Uterus (tissue), 4 donors: Measurements from ENCODE around the gene CACNB4. TPM values are rescaled to one million over a fixed set of nuclear protein-coding genes. Genes with fewer than 3 reads are reported as not detected.
"Not testable (repeated sequence)": the region's sequence is repeated elsewhere in the genome, so short reads cannot be mapped to it uniquely, and the experiment has no call there.

Source experiments
- DNase-seq, 2 donors: peaks; one replicate each; pipeline ENCODE4 v3.0.0-alpha.2; 2019 to 2020
- H3K27ac ChIP-seq, 2 donors: fragments of 200-600 bp; sonication (generic); 1 replicate in 1 of 2; 2 replicates in 1 of 2; pipeline ENCODE4 v1.5.1; 2016 to 2018
- H3K27me3 ChIP-seq, 2 donors: fragments of 200-600 bp; sonication (generic); one replicate each; pipeline ENCODE4 v1.5.1; 2018 to 2019; ENCODE audit warnings: control low read depth in 1 of 2
- H3K36me3 ChIP-seq, 2 donors: fragments of 200-600 bp; sonication (generic); one replicate each; pipeline ENCODE4 v1.5.1; 2019; ENCODE audit warnings: control low read depth in 1 of 2
- H3K4me1 ChIP-seq, 2 donors: fragments of 200-600 bp; sonication (generic); one replicate each; pipeline ENCODE4 v1.5.1; 2018 to 2019; ENCODE audit warnings: control low read depth in 1 of 2
- H3K4me3 ChIP-seq, 2 donors: fragments of 200-600 bp; sonication (generic); 1 replicate in 1 of 2; 2 replicates in 1 of 2; pipeline ENCODE4 v1.5.1; 2018 to 2019; ENCODE audit warnings: mild to moderate bottlenecking in 1 of 2
- H3K9me3 ChIP-seq, 2 donors: fragments of 200-600 bp; sonication (generic); one replicate each; pipeline ENCODE4 v1.5.1; 2019; ENCODE audit warnings: control low read depth in 1 of 2
- CTCF ChIP-seq, 4 experiments: fragments of 200-600 bp in 2 of 4; fragments of 450-650 bp in 2 of 4; sonication (generic) in 2 of 4; IDR thresholded peaks; one replicate each; pipeline ENCODE4 v1.5.1; 2016 to 2019; ENCODE audit warnings: antibody characterized with exemption in 4 of 4, mild to moderate bottlenecking in 2 of 4, moderate library complexity in 1 of 4
- POLR2A ChIP-seq, 2 donors: fragments of 450-650 bp; IDR thresholded peaks; one replicate each; pipeline ENCODE4 v1.6.1; 2016; ENCODE audit warnings: antibody characterized with exemption in 2 of 2, mild to moderate bottlenecking in 1 of 2, moderate library complexity in 1 of 2
- intact Hi-C: fragments of 100-400 bp; cut with DNase I; formaldehyde crosslinking; loops from one replicate; pipeline ENCODE4 v1.15.1; 2023; ENCODE audit warnings: low total_unique reads
- total RNA-seq, 4 donors: library from RNA; depleted of rRNA in 3 of 4; stranded (reverse); fragments of >200 nt in 3 of 4; gene quantifications; one replicate each; pipeline versions ENCODE4 v1.1.0 to v1.2.4, GENCODE V29; 2014 to 2023
- donor health status: DM: yes; HTN: yes; CAD: no.

Gene CACNB4
- total RNA-seq, 4 donors from 2014 or later, result 0.26 to 14.0 (median 1.6) TPM

DNA sequence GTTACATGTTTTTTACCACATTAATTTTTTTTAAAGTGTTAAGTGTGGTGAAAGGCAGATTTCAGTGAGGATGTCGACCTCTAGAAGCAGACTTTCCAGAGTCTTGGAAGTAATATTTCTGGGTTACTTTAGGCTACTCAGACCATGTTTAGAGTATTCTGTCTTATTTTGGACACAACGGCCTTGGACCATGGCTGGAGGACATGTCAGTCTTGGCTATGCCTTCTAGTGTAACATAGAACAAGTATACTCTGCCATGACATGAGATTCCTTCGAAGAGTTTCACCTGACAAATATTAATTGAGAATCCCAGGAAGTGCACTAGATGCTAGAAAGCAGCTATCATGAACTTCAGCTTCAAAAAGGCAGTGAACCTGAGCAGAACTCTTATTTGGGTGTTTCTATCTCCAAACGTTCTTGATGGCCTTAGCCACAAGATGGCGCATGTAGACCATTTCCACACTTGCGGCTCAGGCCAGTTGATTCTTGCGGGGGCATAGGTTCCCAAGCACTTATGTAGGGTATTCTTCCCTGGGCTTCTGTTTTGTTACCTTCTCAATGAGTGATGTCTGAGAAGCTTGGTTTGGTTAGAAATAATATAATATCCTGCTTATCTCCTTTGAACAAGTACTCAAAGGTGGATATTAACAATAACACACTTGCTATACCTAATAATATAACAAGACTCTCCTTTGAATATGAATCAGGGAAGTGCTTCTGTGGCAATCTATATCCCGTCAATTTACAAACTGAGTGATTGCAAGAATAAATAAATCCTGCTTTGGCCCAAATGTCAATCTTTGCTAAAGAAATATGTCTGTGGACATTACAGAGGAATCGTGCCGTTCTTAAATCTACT lies 62.0 kb downstream of the CACNB4 start:
- Histone ChIP-seq H3K36me3 (no peaks in the 10 kb centered on the region), H3K27ac (peak overlapping the region in 1 of 2 donors; percentile 14), H3K9me3 (no peaks in the 10 kb centered on the region), H3K4me3 (no peak overlapping the region), H3K27me3 (no peaks in the 10 kb centered on the region), H3K4me1 (no peaks in the 10 kb centered on the region)
- peak; percentile 62 to 64 for DNase-seq
- TF ChIP-seq POLR2A (IDR thresholded peaks at IDR 0.05) (no peak), CTCF (IDR thresholded peaks at IDR 0.05) (peak; percentile 66 to 73 (median 70))
- intact Hi-C loops, result no loop called here

DNA sequence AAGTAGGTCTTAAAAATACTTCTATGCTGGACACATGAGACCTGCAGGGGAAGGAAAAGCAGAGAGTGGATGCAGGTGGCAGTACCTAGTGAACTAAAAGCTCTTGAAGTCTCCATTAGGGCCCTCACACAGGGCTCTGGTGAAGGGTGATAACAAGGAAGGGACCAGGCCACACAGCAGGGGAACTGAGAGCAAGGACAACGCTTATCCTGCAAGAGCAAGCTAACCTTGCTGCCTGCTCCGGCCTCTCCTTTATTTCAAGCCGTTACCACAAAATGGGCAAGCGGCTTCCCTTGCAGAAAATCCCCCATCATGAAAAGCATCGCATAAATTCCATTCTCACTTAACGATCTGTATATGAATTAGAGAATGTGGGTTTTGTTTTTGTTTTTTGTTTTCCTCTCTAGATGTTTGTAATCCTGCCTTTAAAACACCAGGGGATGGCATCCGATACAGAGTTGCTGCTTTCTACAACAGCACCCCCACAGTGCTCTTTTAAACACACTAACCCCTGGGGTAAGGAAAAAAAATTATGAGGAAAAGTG lies 64.5 kb downstream of the CACNB4 start:
- intact Hi-C loops, result no loop called here
- Histone ChIP-seq H3K9me3 (no peaks in the 10 kb centered on the region), H3K36me3 (no peaks in the 10 kb centered on the region), H3K27ac (no peak overlapping the region), H3K4me1 (no peaks in the 10 kb centered on the region), H3K4me3 (no peak overlapping the region), H3K27me3 (no peaks in the 10 kb centered on the region)
- TF ChIP-seq CTCF (IDR thresholded peaks at IDR 0.05) (no peak), POLR2A (IDR thresholded peaks at IDR 0.05) (no peak)
- DNase-seq, result no peak

DNA sequence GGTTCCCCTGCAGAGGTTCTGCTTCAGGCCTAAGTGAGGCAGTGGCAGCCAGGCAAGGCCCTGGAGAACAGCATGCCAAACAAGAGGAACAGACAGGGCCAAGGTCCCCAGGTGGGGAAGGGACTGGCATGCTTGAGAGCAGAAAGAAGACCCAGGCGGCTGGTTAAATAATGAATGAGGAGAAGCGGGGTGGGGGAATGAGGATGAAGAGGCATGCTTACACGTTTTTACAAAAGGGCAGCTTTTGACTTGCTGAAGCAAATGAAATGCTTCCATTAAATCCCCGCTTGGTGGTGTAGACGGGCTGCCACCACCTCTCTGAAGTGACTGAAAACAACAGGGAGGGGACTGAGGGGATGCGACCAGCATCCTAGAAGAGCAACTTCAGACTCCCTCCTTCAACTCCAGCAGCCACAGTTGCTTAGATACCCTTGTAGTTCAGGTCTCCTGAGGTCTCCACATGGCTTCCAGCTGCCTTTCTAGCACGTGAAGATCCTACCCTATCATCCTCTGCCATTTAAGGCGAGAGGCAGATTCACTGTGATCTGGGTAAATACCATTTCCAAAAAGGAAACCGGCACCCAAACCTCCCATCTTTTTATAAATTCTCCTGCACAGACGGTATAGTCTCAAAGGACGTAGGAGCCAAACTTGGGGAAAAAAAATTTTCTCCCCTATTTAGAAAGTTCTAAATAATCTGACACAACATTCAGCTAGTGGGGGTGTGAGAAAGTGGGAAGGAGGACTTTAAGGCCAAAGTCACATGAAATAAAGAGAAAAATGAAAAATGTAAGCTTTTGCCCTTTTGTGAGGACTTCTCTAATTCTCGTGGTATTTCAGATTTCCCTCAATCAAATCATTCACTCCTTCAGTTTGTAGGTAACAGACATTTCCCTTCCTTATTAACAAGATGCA lies 65.6 kb downstream of the CACNB4 start:
- H3K9me3 ChIP-seq, result no peaks in the 10 kb centered on the region

DNA sequence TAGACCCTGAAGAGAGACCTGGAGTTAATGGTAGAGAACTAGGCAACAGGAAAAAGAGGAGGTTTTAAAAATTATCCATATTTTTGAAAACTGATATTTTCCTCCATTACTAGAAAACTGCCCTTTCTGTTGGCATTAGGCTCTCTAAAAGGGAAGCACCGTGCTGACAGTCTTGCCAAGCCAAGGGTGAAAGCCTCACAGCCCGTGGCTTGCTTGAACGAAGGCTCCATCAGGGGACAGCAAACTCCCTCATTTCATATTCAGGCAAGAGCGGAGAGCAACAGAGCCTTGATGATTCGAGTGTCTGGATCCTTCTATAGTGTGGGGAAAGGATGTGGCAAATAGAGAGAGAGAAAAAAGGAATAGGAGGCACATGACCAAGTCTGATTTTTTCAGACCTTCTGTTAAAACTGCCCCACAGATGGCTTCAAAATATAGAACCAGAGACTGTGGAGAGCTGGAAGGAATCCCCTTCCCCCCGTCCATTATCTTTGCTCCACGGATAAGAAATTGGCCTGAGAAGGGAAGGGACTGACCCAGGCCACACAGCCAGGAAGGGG lies 67.0 kb downstream of the CACNB4 start:
- TF ChIP-seq CTCF (IDR thresholded peaks at IDR 0.05) (no peak), POLR2A (IDR thresholded peaks at IDR 0.05) (no peak)
- Histone ChIP-seq H3K36me3 (no peaks in the 10 kb centered on the region), H3K4me3 (no peak overlapping the region), H3K9me3 (no peaks in the 10 kb centered on the region), H3K27me3 (no peaks in the 10 kb centered on the region), H3K4me1 (no peaks in the 10 kb centered on the region), H3K27ac (no peak overlapping the region)
- no peak for DNase-seq
- intact Hi-C loops, result no loop called here

More for the DNA sequence above, 65.6 kb downstream of the CACNB4 start:
- Histone ChIP-seq H3K27me3 (no peaks in the 10 kb centered on the region), H3K36me3 (no peaks in the 10 kb centered on the region), H3K4me1 (no peaks in the 10 kb centered on the region), H3K27ac (no peak overlapping the region), H3K4me3 (no peak overlapping the region)
- TF ChIP-seq CTCF (IDR thresholded peaks at IDR 0.05), result no peak
- no peak for DNase-seq
- intact Hi-C loops, result no loop called here

- H3K36me3 ChIP-seq, DNase-seq, H3K4me3 ChIP-seq, H3K4me1 ChIP-seq, H3K9me3 ChIP-seq, H3K27me3 ChIP-seq, H3K27ac ChIP-seq, intact Hi-C loops: not testable (repeated sequence)
Measured at GRCh38 chr2:152030596-152031328, 68.1 kb downstream of the CACNB4 start.
